ENCODE data around the gene PLEKHA5.
A peak's percentile ranks its signal among the peaks of the same experiment; 100 is the strongest.

Gene PLEKHA5

GRCh38 chr12:19130224-19131024 lies 891 bp downstream of the PLEKHA5 start:
- DNase-seq = peak; percentile 9

DNA sequence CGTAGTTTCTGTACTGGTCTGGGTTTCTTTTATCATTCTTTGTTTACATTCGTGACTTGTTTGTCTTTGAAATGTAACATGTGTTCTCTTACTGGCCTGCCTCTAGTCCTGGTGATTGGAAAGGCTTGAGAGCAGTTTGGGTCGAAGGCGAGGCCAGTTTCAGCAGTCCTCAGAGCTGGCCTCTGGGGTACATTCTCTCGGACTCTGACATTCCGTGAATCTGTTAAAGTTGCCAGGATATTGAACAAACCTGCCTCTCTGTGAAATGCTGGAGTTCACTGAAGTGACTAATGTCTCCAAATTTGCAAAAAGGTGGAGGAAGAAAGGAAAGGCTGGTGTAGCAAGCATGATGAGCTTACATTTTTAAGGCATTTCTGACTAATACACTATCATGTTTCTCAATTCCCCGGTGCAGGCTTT lies 1.5 kb downstream of the PLEKHA5 start:
- DNase-seq = no peak

DNA sequence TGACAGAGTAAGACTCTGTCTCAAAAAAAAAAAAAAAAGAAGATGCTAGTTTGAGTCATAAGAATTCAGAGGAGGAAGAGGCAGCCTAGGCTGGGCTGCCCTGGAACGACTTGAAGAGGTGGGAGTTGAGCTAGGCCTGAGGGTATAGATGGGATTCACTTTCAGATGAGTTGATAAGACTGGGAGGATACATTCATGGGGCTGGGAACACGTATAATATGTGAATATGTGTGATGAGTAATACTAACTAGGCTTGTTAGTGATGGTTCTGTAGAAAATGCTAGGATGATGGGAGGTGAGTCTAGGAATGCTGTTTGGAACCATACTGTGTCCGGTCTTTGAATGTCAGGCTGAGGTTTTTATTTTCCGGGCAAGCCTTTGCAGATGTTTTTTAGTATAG lies 9.0 kb downstream of the PLEKHA5 start:
- DNase-seq = no peak

- no peak for DNase-seq
These were observed 9.4 kb downstream of the PLEKHA5 start for GRCh38 chr12:19138956-19139355.

GRCh38 chr12:19139615-19140194 lies 10.2 kb downstream of the PLEKHA5 start:
- DNase-seq = no peak

- DNase-seq = no peak
These were observed 11.1 kb downstream of the PLEKHA5 start for GRCh38 chr12:19140381-19141236.

- DNase-seq = no peak
These were observed 13.0 kb downstream of the PLEKHA5 start for GRCh38 chr12:19142499-19142898.

- DNase-seq = no peak
These were observed 14.8 kb downstream of the PLEKHA5 start for GRCh38 chr12:19144287-19144686.

DNA sequence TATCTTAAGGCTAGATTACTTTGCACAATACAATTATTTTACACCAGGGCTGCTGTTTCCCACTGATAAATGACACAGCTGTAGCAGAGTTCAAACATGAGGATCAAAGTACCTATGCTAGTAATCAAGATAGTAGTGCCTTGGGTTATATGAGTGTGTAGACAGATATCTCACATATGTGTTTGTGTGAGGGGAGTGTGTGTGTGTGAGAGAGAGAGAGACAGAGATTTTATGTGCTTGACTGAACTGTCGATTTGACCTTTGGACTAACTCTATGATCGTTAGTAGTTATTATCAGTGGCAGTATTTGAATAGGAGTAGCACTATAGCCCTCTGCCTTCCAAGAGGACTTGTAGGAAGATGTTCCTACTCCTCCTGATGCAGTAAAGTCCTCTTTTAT lies 15.5 kb downstream of the PLEKHA5 start:
- DNase-seq = no peak

- DNase-seq = no peak
These were observed 19.3 kb downstream of the PLEKHA5 start for GRCh38 chr12:19148860-19149259.

DNA sequence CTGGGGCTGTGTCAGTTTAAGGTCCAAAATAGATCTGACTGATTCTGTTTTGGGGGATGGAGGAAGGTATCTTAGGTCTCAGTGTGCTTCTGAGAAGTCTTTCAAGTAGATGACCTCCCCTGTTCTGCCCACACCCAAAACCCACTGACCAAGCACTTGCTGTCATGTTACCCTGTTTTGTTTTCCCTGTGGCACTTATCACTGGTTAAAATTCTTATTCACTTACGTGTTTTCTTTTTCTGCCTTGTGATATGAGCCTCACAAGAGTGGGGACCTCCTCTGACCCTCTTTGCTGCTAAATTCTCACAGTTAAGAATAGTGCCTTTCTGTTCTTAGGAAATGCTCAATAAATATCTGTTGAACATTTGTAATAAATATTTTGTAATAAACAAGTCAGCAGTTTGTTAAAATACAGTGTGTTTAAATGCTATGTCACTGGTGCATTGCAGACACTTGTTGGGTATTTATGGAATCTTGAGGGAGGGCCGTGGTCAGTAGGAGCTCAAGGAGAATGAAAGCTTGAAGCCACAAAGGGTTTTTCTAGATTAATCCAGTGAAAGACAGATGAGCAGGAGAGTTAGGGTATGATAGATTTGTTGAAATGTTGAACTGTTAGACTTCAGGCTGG lies 20.9 kb downstream of the PLEKHA5 start:
- DNase-seq = no peak

GRCh38 chr12:19151298-19151697 lies 21.8 kb downstream of the PLEKHA5 start:
- no peak for DNase-seq

DNA sequence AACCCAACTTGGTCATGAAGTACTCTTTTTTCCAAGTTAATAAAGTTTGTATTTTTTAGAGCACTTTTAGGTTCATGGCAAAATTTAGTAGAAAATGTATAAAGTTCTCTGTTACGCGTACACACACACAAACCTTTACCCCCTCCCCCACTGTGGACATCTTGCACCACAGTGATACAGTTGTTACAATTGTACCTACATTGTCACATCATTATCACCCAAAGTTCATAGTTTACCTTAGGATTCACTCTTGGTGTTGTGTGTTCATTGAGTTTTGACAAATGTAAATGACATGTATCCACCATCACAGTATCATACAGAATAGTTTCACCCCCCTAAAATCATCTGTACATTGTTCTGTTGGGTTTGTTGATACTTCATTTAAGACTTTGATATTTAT lies 23.9 kb downstream of the PLEKHA5 start:
- DNase-seq = no peak

DNA sequence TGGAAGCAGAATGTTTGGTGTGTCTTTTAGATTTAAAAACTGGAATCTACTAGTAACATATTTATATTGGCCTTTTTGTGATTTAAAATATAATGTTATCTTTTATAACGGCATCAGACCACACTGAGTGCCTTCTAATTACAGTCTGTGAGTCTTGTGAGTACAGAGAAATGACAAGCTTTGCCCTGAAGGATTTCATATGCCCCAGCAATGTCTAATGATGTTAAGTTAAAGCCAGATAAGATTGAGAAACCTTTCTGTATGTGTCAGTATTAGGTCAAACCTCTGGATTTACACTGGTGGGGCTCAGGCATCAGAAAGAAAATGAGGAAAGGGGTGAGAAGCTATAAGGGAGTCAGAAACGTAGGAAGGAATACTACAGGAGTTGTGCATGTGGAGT lies 25.2 kb downstream of the PLEKHA5 start:
- no peak for DNase-seq

DNA sequence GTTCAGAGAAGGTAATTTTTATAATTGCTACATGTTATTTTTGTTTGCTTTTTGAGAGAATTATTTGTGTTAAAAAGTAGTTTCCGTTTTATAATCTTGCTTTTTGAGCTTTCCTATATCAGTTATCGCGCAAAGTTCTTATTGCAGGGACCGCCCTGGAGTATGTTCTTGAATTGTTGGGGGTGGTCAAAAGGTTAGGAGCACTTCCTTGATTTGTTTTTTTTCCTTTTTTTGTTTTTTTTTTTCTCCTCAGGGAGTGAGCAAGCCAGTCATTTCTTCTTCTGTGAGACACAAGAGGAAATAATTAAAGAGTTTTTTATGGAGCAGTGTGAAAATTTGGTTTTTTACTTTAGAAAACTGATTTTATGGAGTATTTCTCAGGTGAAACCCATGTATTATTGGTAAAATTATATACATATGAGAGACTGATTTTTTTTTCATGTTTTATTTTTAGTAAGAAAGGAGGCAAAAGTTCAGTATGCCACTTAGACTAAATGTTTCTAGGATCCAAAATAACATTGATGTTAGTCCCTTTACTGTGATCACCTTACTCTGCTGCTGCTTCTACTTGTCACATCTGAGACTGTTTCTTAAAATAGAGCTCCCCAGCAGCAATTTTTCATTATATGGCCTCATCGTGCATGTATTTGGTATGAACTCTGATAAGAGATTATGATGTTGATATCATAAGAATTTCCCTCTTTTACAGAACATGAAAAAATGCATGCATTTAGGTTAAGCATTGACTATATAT lies 26.6 kb downstream of the PLEKHA5 start:
- DNase-seq = no peak

GRCh38 chr12:19158923-19159322 lies 29.4 kb downstream of the PLEKHA5 start:
- DNase-seq = no peak

GRCh38 chr12:19161216-19161615 lies 31.7 kb downstream of the PLEKHA5 start:
- no peak for DNase-seq

DNA sequence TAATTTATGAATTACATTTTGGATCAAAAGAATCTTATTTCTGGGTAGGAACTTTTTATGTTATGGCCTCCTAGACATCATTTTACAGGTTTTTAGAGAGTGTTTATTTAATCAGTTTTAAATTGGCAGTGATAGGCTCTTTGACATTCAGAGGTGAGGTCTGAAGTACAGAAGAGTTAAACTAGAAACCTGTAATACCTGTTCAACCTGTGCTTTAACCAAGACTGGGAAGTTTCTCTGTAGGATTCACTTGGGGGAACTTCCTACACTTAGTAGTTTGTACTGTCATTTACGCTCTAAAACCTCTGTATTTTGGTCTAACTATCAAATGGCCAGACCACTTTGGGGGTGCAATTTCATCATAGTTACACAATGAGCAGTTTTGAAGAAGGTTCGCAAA lies 35.9 kb downstream of the PLEKHA5 start:
- no peak for DNase-seq

DNA sequence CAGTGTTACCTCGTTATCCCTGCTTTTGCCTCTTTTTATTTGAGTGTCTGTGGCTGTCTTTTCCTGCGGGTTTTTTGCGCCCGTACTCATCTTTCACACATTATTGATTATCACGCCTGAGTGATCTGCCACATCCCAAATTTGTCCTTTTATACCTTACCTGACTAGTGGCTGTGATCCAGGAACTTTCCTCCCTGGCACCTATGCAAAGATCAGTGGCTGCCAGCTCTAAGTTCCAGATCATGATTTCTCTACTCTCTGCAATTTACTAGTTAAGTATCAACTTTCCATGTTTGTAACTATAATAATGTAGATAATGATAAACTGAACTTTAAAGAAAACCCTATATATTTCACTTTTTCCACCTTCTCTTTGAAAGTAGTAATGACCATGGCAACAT lies 36.9 kb downstream of the PLEKHA5 start:
- no peak for DNase-seq

GRCh38 chr12:19166956-19167355 lies 37.4 kb downstream of the PLEKHA5 start:
- no peak for DNase-seq

GRCh38 chr12:19167708-19168107 lies 38.2 kb downstream of the PLEKHA5 start:
- no peak for DNase-seq

DNA sequence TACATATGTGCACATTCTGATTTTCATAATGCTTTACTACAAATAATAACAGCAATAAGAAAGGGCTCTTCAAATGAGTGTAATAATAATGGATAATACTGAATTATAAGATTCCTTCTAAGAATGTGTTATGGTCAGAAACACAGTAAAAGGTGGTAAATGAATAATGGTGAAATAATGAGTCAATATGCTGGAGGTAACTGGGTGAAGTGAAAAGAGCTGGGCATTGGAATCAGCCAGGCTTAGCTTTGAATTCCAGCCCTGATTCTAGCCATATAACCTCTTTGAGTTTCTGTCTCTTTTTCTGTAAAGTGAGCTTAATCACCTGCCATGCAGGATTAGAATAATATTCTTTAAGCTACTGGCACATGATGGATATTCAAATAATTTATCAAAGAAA lies 39.1 kb downstream of the PLEKHA5 start:
- DNase-seq = no peak

DNA sequence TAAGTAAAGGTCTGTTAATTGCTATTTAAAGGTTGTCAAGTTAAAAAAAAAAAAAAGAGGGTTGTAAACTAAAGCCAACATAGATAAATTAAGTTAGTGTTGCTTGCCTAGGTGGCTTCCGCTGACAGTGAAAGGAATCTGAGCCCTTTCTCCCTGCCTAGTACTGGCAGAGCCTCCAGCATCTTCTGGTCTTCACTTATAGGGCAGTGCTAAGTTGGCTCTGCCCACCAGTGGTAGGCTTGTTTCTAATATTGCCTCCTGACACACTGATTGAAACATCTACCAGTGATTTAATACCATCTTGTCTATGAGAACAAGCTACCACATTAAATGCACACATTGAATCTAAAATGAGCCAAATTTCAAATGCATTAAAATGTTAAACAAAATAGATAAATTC lies 39.7 kb downstream of the PLEKHA5 start:
- no peak for DNase-seq

All from activated CD4-positive, alpha-beta T cell treated with anti-CD3 and anti-CD28 coated beads for 48 hours (primary cell).